ENCODE results near the gene CALCR.

DNA sequence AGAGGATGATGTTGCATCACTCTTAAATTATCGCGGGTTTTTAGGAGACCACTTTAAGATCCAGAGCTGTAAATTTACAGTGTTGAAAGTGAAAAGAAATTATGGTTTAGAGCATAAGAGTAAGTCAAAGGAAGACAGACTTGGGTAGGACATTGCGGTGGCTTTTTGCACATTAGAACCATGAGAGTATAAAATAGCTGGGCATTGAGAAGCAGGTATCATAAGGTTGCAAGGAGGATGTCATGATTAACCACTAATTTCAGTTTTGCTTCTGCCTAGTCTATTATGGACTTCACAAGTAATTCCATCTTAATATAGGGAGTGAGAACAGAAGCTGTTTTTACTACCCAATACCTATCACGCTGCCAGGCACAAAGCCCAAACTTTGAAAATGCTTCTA lies 57.7 kb downstream of the CALCR start:
- TF ChIP-seq, protein P1, sequence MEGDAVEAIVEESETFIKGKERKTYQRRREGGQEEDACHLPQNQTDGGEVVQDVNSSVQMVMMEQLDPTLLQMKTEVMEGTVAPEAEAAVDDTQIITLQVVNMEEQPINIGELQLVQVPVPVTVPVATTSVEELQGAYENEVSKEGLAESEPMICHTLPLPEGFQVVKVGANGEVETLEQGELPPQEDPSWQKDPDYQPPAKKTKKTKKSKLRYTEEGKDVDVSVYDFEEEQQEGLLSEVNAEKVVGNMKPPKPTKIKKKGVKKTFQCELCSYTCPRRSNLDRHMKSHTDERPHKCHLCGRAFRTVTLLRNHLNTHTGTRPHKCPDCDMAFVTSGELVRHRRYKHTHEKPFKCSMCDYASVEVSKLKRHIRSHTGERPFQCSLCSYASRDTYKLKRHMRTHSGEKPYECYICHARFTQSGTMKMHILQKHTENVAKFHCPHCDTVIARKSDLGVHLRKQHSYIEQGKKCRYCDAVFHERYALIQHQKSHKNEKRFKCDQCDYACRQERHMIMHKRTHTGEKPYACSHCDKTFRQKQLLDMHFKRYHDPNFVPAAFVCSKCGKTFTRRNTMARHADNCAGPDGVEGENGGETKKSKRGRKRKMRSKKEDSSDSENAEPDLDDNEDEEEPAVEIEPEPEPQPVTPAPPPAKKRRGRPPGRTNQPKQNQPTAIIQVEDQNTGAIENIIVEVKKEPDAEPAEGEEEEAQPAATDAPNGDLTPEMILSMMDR (conservative IDR thresholded peaks at IDR 0.05), result no peak
- TF ChIP-seq ZFX (IDR thresholded peaks at IDR 0.05), result no peak

Measured in C4-2B (cell line).